Measurements from ENCODE around the gene LTK. TPM values are rescaled to one million over a fixed set of nuclear protein-coding genes. Genes with fewer than 3 reads are reported as not detected.

LTK gene
- total and polyA plus RNA-seq, 2 of the 4 experiments (the other 2 are of a cell fraction), result 0.18 to 0.62 TPM

GRCh38 chr15:41550066-41550775 lies 36.6 kb upstream of the LTK start:
- Histone ChIP-seq H3K4me3 (ENCODE audit: insufficient read depth, low read depth, low read length) (no peak overlapping the region), H3K9me3 (ENCODE audit: control insufficient read depth, insufficient read depth, low read length) (no peaks in the 10 kb centered on the region), H2BK5ac (ENCODE audit: low read depth, low read length, poor library complexity, severe bottlenecking) (no peak overlapping the region), H3K79me1 (ENCODE audit: low read depth in 1 of 2, low read length in 2 of 2) (no peaks in the 10 kb centered on the region), H3K4ac (ENCODE audit: low read depth, low read length) (no peak overlapping the region), H3K27me3 (ENCODE audit: control insufficient read depth, insufficient read depth, low read length) (no peaks in the 10 kb centered on the region), H2AK9ac (replicated peaks; ENCODE audit: low read depth, low read length, poor library complexity) (no peak overlapping the region), H3K4me1 (ENCODE audit: control insufficient read depth, insufficient read depth, low read length) (no peaks in the 10 kb centered on the region; the same call in 1 of the 2 replicates), H4K5ac (ENCODE audit: low read depth, low read length) (no peak overlapping the region), H4K8ac (ENCODE audit: low read depth in 2 of 2, low read length in 2 of 2) (no peak overlapping the region), H2AFZ (replicated peaks; ENCODE audit: low read length, poor library complexity) (no peak overlapping the region), H3K14ac (replicated peaks; ENCODE audit: low read depth, low read length) (no peak overlapping the region), H4K91ac (ENCODE audit: insufficient read depth, low read depth, low read length) (no peak overlapping the region), H2BK15ac (ENCODE audit: low read depth, low read length) (no peak overlapping the region), H3K36me3 (ENCODE audit: control insufficient read depth, insufficient read depth, low read length) (no peaks in the 10 kb centered on the region), H3K23ac (ENCODE audit: low read depth, low read length) (no peak overlapping the region), H2BK20ac (ENCODE audit: low read depth, low read length) (no peak overlapping the region), H2BK120ac (ENCODE audit: low read depth, low read length) (no peak overlapping the region), H3K56ac (ENCODE audit: extremely low read depth, insufficient read depth, low read length) (no peak overlapping the region), H3K9ac (ENCODE audit: low read depth, low read length) (no peak overlapping the region), H3K4me2 (ENCODE audit: low read depth, low read length) (no peak overlapping the region), H3K18ac (ENCODE audit: low read depth, low read length) (no peak overlapping the region), H2AK5ac (ENCODE audit: low read depth, low read length) (no peak overlapping the region), H3K27ac (ENCODE audit: insufficient read depth, low read length) (no peak overlapping the region), H4K20me1 (ENCODE audit: insufficient read depth, low read length) (no peaks in the 10 kb centered on the region), H3K9me1 (ENCODE audit: insufficient read depth, low read length) (no peaks in the 10 kb centered on the region)
- no peak for DNase-seq
- no peak for ATAC-seq (ENCODE audit: low read depth)
- TF ChIP-seq ELK1 (IDR thresholded peaks at IDR 0.05; ENCODE audit: borderline replicate concordance, low read depth, low read length) (no peak), CEBPB (IDR thresholded peaks at IDR 0.05; ENCODE audit: low read depth, low read length) (peak; percentile 59), SMC3 (IDR thresholded peaks at IDR 0.05; ENCODE audit: low read depth, low read length) (no peak), CTCF (conservative IDR thresholded peaks at IDR 0.05; ENCODE audit: low read depth, low read length) (no peak), MXI1 (IDR thresholded peaks at IDR 0.05; ENCODE audit: borderline replicate concordance, low read depth, low read length) (no peak), BHLHE40 (IDR thresholded peaks at IDR 0.05; ENCODE audit: low read depth, low read length) (no peak)
- dilution Hi-C loops (cut with HindIII; ENCODE audit: low sequenced_read_pairs, unreplicated experiment), result no loop called here
- ChIA-PET POLR2A (ENCODE audit: unreplicated experiment) (interaction anchor here (0.7 kb wide), 1 partner anchor 592 kb away, joined by 10 read pairs; no protein-coding TSS in a partner anchor), CTCF (no interaction called here)
- in situ Hi-C loops (cut with MboI; ENCODE audit: low sequenced_read_pairs), result no loop called here
- intact Hi-C loops (cut with micrococcal nuclease), result loop anchor here (10.0 kb wide), 1 partner anchor 195 kb away; no protein-coding TSS in a partner anchor
- WGBS, 2 experiments (ENCODE audit: extremely low coverage in 2 of 2, insufficient read length in 1 of 2), result no CpG with 5 or more reads among the region's 9 CpGs
- no TSS peak for BruUV-seq (replicated peaks)

All from IMR-90 (cell line).